ENCODE measurements around the gene LINGO1. TPM values are rescaled to one million over a fixed set of nuclear protein-coding genes. Genes with fewer than 3 reads are reported as not detected.

Gene LINGO1
- polyA plus RNA-seq, 2 donors: 0.08 to 0.25 TPM

GRCh38 chr15:77658304-77658703, 25.6 kb upstream of the LINGO1 start:
- Histone ChIP-seq H3K27me3 (ENCODE audit: control insufficient read depth in 1 of 2, insufficient read depth in 2 of 2, low read length in 2 of 2) (peaks cover 0 to 2% of the 10 kb centered on the region in 2 donors), H3K27ac (ENCODE audit: low read depth in 2 of 2, low read length in 1 of 2) (no peak overlapping the region), H3K9me3 (ENCODE audit: control insufficient read depth in 2 of 2, insufficient read depth in 1 of 2, low read depth in 1 of 2, low read length in 1 of 2) (peaks cover 0 to 8% of the 10 kb centered on the region in 2 donors), H3K4me1 (ENCODE audit: control insufficient read depth in 2 of 2, insufficient read depth in 2 of 2, low read length in 1 of 2) (no peaks in the 10 kb centered on the region), H3K4me3 (ENCODE audit: low read depth in 1 of 2, low read length in 2 of 2) (no peak overlapping the region), H3K36me3 (ENCODE audit: control insufficient read depth in 2 of 2, insufficient read depth in 2 of 2, low read length in 1 of 2) (no peaks in the 10 kb centered on the region)
- WGBS, 2 donors: 76 to 78% methylated on average over 6 of the region's 6 CpGs

- Histone ChIP-seq H3K36me3 (ENCODE audit: control insufficient read depth in 2 of 2, insufficient read depth in 2 of 2, low read length in 1 of 2) (no peaks in the 10 kb centered on the region), H3K27ac (ENCODE audit: low read depth in 2 of 2, low read length in 1 of 2) (no peak overlapping the region), H3K9me3 (ENCODE audit: control insufficient read depth in 2 of 2, insufficient read depth in 1 of 2, low read depth in 1 of 2, low read length in 1 of 2) (peaks cover 0 to 8% of the 10 kb centered on the region in 2 donors), H3K4me3 (ENCODE audit: low read depth in 1 of 2, low read length in 2 of 2) (no peak overlapping the region), H3K4me1 (ENCODE audit: control insufficient read depth in 2 of 2, insufficient read depth in 2 of 2, low read length in 1 of 2) (no peaks in the 10 kb centered on the region), H3K27me3 (ENCODE audit: control insufficient read depth in 1 of 2, insufficient read depth in 2 of 2, low read length in 2 of 2) (peaks cover 0 to 2% of the 10 kb centered on the region in 2 donors)
- WGBS, 2 donors: 54 to 65% methylated on average over 23 of the region's 23 CpGs
Observed at GRCh38 chr15:77657634-77658238, 25.0 kb upstream of the LINGO1 start.

- Histone ChIP-seq H3K36me3 (ENCODE audit: control insufficient read depth in 2 of 2, insufficient read depth in 2 of 2, low read length in 1 of 2) (no peaks in the 10 kb centered on the region), H3K27ac (ENCODE audit: low read depth in 2 of 2, low read length in 1 of 2) (no peak overlapping the region), H3K4me3 (ENCODE audit: low read depth in 1 of 2, low read length in 2 of 2) (no peak overlapping the region), H3K9me3 (ENCODE audit: control insufficient read depth in 2 of 2, insufficient read depth in 1 of 2, low read depth in 1 of 2, low read length in 1 of 2) (peaks cover 0 to 8% of the 10 kb centered on the region in 2 donors), H3K27me3 (ENCODE audit: control insufficient read depth in 1 of 2, insufficient read depth in 2 of 2, low read length in 2 of 2) (peaks cover 0 to 2% of the 10 kb centered on the region in 2 donors), H3K4me1 (ENCODE audit: control insufficient read depth in 2 of 2, insufficient read depth in 2 of 2, low read length in 1 of 2) (no peaks in the 10 kb centered on the region)
- 68 to 73% methylated on average over 10 to 12 of the region's 12 CpGs for WGBS, 2 donors
Observed at GRCh38 chr15:77656294-77656693, 23.6 kb upstream of the LINGO1 start.

GRCh38 chr15:77654975-77655374, 22.3 kb upstream of the LINGO1 start:
- H3K36me3 ChIP-seq (ENCODE audit: control insufficient read depth in 2 of 2, insufficient read depth in 2 of 2, low read length in 1 of 2): no peaks in the 10 kb centered on the region
- H3K9me3 ChIP-seq (ENCODE audit: control insufficient read depth in 2 of 2, insufficient read depth in 1 of 2, low read depth in 1 of 2, low read length in 1 of 2): peaks cover 0 to 8% of the 10 kb centered on the region in 2 donors
- H3K27ac ChIP-seq (ENCODE audit: low read depth in 2 of 2, low read length in 1 of 2): no peak overlapping the region
- H3K4me1 ChIP-seq (ENCODE audit: control insufficient read depth in 2 of 2, insufficient read depth in 2 of 2, low read length in 1 of 2): no peaks in the 10 kb centered on the region
- peaks cover 0 to 2% of the 10 kb centered on the region in 2 donors for H3K27me3 ChIP-seq (ENCODE audit: control insufficient read depth in 1 of 2, insufficient read depth in 2 of 2, low read length in 2 of 2)
- H3K4me3 ChIP-seq (ENCODE audit: low read depth in 1 of 2, low read length in 2 of 2): no peak overlapping the region
- 14 to 28% methylated on average over 4 of the region's 4 CpGs for WGBS, 2 donors

GRCh38 chr15:77653832-77654480, 21.2 kb upstream of the LINGO1 start:
- no peaks in the 10 kb centered on the region for H3K36me3 ChIP-seq (ENCODE audit: control insufficient read depth in 2 of 2, insufficient read depth in 2 of 2, low read length in 1 of 2)
- WGBS, 2 donors: 87 to 88% methylated on average over 4 of the region's 4 CpGs
- no peaks in the 10 kb centered on the region for H3K4me1 ChIP-seq (ENCODE audit: control insufficient read depth in 2 of 2, insufficient read depth in 2 of 2, low read length in 1 of 2)
- H3K4me3 ChIP-seq (ENCODE audit: low read depth in 1 of 2, low read length in 2 of 2): no peak overlapping the region
- H3K9me3 ChIP-seq (ENCODE audit: control insufficient read depth in 2 of 2, insufficient read depth in 1 of 2, low read depth in 1 of 2, low read length in 1 of 2): peaks cover 0 to 8% of the 10 kb centered on the region in 2 donors
- peaks cover 0 to 2% of the 10 kb centered on the region in 2 donors for H3K27me3 ChIP-seq (ENCODE audit: control insufficient read depth in 1 of 2, insufficient read depth in 2 of 2, low read length in 2 of 2)
- H3K27ac ChIP-seq (ENCODE audit: low read depth in 2 of 2, low read length in 1 of 2): no peak overlapping the region

GRCh38 chr15:77650265-77650664, 17.6 kb upstream of the LINGO1 start:
- Histone ChIP-seq H3K36me3 (ENCODE audit: control insufficient read depth in 2 of 2, insufficient read depth in 2 of 2, low read length in 1 of 2) (no peaks in the 10 kb centered on the region), H3K27me3 (ENCODE audit: control insufficient read depth in 1 of 2, insufficient read depth in 2 of 2, low read length in 2 of 2) (no peaks in the 10 kb centered on the region), H3K4me3 (ENCODE audit: low read depth in 1 of 2, low read length in 2 of 2) (no peak overlapping the region), H3K9me3 (ENCODE audit: control insufficient read depth in 2 of 2, insufficient read depth in 1 of 2, low read depth in 1 of 2, low read length in 1 of 2) (peaks cover 0 to 8% of the 10 kb centered on the region in 2 donors), H3K4me1 (ENCODE audit: control insufficient read depth in 2 of 2, insufficient read depth in 2 of 2, low read length in 1 of 2) (no peaks in the 10 kb centered on the region), H3K27ac (ENCODE audit: low read depth in 2 of 2, low read length in 1 of 2) (no peak overlapping the region)
- WGBS, 2 donors: 49 to 66% methylated on average over 2 of the region's 2 CpGs

GRCh38 chr15:77649610-77650009, 16.9 kb upstream of the LINGO1 start:
- Histone ChIP-seq H3K27ac (ENCODE audit: low read depth in 2 of 2, low read length in 1 of 2) (no peak overlapping the region), H3K4me3 (ENCODE audit: low read depth in 1 of 2, low read length in 2 of 2) (no peak overlapping the region), H3K4me1 (ENCODE audit: control insufficient read depth in 2 of 2, insufficient read depth in 2 of 2, low read length in 1 of 2) (no peaks in the 10 kb centered on the region), H3K9me3 (ENCODE audit: control insufficient read depth in 2 of 2, insufficient read depth in 1 of 2, low read depth in 1 of 2, low read length in 1 of 2) (peaks cover 0 to 8% of the 10 kb centered on the region in 2 donors), H3K36me3 (ENCODE audit: control insufficient read depth in 2 of 2, insufficient read depth in 2 of 2, low read length in 1 of 2) (no peaks in the 10 kb centered on the region), H3K27me3 (ENCODE audit: control insufficient read depth in 1 of 2, insufficient read depth in 2 of 2, low read length in 2 of 2) (no peaks in the 10 kb centered on the region)
- 58 to 65% methylated on average over 3 of the region's 3 CpGs for WGBS, 2 donors

GRCh38 chr15:77649017-77649416, 16.3 kb upstream of the LINGO1 start:
- Histone ChIP-seq H3K4me1 (ENCODE audit: control insufficient read depth in 2 of 2, insufficient read depth in 2 of 2, low read length in 1 of 2) (no peaks in the 10 kb centered on the region), H3K27ac (ENCODE audit: low read depth in 2 of 2, low read length in 1 of 2) (no peak overlapping the region), H3K27me3 (ENCODE audit: control insufficient read depth in 1 of 2, insufficient read depth in 2 of 2, low read length in 2 of 2) (no peaks in the 10 kb centered on the region), H3K4me3 (ENCODE audit: low read depth in 1 of 2, low read length in 2 of 2) (no peak overlapping the region), H3K36me3 (ENCODE audit: control insufficient read depth in 2 of 2, insufficient read depth in 2 of 2, low read length in 1 of 2) (no peaks in the 10 kb centered on the region), H3K9me3 (ENCODE audit: control insufficient read depth in 2 of 2, insufficient read depth in 1 of 2, low read depth in 1 of 2, low read length in 1 of 2) (peaks cover 0 to 2% of the 10 kb centered on the region in 2 donors)
- WGBS, 2 donors: 76 to 79% methylated on average over 6 of the region's 6 CpGs

GRCh38 chr15:77647961-77648360, 15.2 kb upstream of the LINGO1 start:
- WGBS, 2 donors: 94 to 95% methylated on average over 4 of the region's 4 CpGs
- H3K27me3 ChIP-seq (ENCODE audit: control insufficient read depth in 1 of 2, insufficient read depth in 2 of 2, low read length in 2 of 2): no peaks in the 10 kb centered on the region

More at GRCh38 chr15:77647961-77648360, 15.2 kb upstream of the LINGO1 start:
- Histone ChIP-seq H3K27ac (ENCODE audit: low read depth in 2 of 2, low read length in 1 of 2) (no peak overlapping the region), H3K4me1 (ENCODE audit: control insufficient read depth in 2 of 2, insufficient read depth in 2 of 2, low read length in 1 of 2) (no peaks in the 10 kb centered on the region), H3K36me3 (ENCODE audit: control insufficient read depth in 2 of 2, insufficient read depth in 2 of 2, low read length in 1 of 2) (no peaks in the 10 kb centered on the region), H3K9me3 (ENCODE audit: control insufficient read depth in 2 of 2, insufficient read depth in 1 of 2, low read depth in 1 of 2, low read length in 1 of 2) (no peaks in the 10 kb centered on the region), H3K4me3 (ENCODE audit: low read depth in 1 of 2, low read length in 2 of 2) (no peak overlapping the region)
